Measurements from ENCODE around the gene SLC25A22. TPM values are rescaled to one million over a fixed set of nuclear protein-coding genes. Genes with fewer than 3 reads are reported as not detected.

Gene SLC25A22
- total and polyA plus RNA-seq, 2 donors (not counting 1 experiment from before 2014, with no cell fraction given): 9.9 to 10.4 TPM

DNA sequence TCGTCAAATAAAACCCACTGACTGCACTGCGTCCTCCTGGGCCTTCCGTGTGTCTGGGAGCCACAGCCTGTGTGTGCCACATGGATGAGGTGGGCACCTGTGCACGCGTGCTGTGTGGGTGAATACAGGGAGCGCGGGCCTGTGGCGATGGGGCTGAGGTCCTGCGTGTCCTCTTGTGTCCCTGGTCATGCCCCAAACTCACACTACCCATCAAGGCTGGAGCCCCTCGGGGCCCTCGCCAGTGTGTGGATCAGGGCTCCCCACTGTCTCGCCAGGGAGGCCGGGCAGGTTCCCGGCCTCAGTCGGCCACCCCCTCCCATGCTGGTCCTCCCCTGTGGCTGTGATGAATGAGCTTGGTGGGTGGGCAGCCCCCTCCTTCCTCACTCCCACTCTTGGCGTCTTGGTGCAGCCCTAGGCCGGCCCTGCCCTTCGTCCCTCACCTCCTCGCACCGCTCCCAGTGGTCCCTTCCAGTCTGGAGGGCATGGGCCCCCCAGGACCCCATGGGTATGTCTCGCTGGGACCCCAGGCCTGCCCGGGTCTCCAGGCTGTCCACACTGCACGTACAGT, 34.0 kb upstream of the SLC25A22 start:
- Histone ChIP-seq H3K4me2 (ENCODE audit: extremely low read depth, insufficient read depth, low read length) (peak overlapping the region; percentile 91), H3K9me3 (ENCODE audit: control insufficient read depth, insufficient read depth, low read depth, low read length) (no peaks in the 10 kb centered on the region), H3K79me2 (ENCODE audit: control insufficient read depth, insufficient read depth, low read length) (peaks cover 31% of the 10 kb centered on the region), H4K20me1 (ENCODE audit: control insufficient read depth, extremely low read depth, insufficient read depth, low read length) (no peaks in the 10 kb centered on the region), H3K36me3 (ENCODE audit: control insufficient read depth, insufficient read depth, low read length) (peaks cover 11% of the 10 kb centered on the region), H3K4me3 (replicated peaks in 1 of 4; ENCODE audit: control extremely low read depth in 1 of 4, insufficient read depth in 1 of 4, low read depth in 3 of 4, low read length in 4 of 4) (peak overlapping the region; percentile 46 to 60 (median 54)), H3K4me1 (ENCODE audit: control insufficient read depth, extremely low read depth, insufficient read depth, low read length) (peaks cover 34% of the 10 kb centered on the region), H3K27me3 (ENCODE audit: control insufficient read depth, insufficient read depth, low read length) (no peaks in the 10 kb centered on the region), H3K27ac (ENCODE audit: insufficient read depth, low read length) (no peak overlapping the region), H2AFZ (ENCODE audit: low read length) (no peak overlapping the region), H3K9ac (ENCODE audit: insufficient read depth, low read length) (no peak overlapping the region)
- TF ChIP-seq EZH2 (IDR thresholded peaks at IDR 0.05; ENCODE audit: low read length, missing control alignments): no peak
- TF ChIP-seq, protein P1, sequence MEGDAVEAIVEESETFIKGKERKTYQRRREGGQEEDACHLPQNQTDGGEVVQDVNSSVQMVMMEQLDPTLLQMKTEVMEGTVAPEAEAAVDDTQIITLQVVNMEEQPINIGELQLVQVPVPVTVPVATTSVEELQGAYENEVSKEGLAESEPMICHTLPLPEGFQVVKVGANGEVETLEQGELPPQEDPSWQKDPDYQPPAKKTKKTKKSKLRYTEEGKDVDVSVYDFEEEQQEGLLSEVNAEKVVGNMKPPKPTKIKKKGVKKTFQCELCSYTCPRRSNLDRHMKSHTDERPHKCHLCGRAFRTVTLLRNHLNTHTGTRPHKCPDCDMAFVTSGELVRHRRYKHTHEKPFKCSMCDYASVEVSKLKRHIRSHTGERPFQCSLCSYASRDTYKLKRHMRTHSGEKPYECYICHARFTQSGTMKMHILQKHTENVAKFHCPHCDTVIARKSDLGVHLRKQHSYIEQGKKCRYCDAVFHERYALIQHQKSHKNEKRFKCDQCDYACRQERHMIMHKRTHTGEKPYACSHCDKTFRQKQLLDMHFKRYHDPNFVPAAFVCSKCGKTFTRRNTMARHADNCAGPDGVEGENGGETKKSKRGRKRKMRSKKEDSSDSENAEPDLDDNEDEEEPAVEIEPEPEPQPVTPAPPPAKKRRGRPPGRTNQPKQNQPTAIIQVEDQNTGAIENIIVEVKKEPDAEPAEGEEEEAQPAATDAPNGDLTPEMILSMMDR (conservative IDR thresholded peaks at IDR 0.05 in 1 of 2, IDR thresholded peaks at IDR 0.05 in 1 of 2; ENCODE audit: low read depth in 1 of 2, low read length in 2 of 2): no peak
- DNase-seq (ENCODE audit: low read depth in 2 of 2): no peak

DNA sequence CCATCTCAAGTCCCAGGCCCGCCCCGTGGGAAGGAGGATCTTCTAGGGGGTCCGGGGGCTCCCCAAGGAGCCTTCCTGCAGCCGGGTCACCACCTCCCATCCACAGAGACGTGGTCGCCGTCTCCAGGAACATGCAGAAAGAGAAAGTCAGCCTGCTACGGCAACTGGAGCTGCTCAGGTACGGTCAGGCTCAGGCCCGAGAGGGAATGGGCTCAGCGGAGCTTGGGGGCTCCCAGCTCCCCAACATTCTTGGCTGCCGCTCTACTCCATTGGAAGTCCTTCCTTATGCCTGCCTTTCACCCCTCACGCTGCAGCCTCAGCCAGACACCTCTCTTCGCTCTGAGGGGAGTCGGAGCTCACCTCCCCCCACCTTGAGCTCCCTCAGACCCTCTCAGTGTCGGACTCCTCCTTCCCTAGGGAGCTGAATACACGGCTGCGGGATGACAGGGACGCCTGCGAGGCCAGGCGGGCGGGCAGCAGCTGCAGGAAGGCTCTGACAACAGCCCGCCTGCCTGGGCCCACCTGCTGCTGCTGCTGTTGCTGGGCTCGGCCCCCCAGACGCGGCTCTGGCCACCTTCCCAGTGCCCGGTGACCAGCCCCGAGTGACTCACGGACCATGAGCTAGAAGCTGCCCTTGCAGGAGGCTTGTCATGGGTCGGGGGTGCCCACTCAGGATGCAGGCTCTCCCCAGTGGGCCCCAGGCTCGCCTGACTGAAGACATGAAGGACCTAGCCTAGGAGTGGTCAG, 33.2 kb upstream of the SLC25A22 start:
- Histone ChIP-seq H4K20me1 (ENCODE audit: control insufficient read depth, extremely low read depth, insufficient read depth, low read length) (no peaks in the 10 kb centered on the region), H2AFZ (ENCODE audit: low read length) (no peak overlapping the region), H3K4me3 (replicated peaks in 1 of 4; ENCODE audit: control extremely low read depth in 1 of 4, insufficient read depth in 1 of 4, low read depth in 3 of 4, low read length in 4 of 4) (peak overlapping the region in 1 of 4 experiments; percentile 12), H3K9me3 (ENCODE audit: control insufficient read depth, insufficient read depth, low read depth, low read length) (no peaks in the 10 kb centered on the region), H3K36me3 (ENCODE audit: control insufficient read depth, insufficient read depth, low read length) (peaks cover 3% of the 10 kb centered on the region), H3K9ac (ENCODE audit: insufficient read depth, low read length) (no peak overlapping the region), H3K4me1 (ENCODE audit: control insufficient read depth, extremely low read depth, insufficient read depth, low read length) (peaks cover 37% of the 10 kb centered on the region), H3K27ac (ENCODE audit: insufficient read depth, low read length) (no peak overlapping the region), H3K27me3 (ENCODE audit: control insufficient read depth, insufficient read depth, low read length) (no peaks in the 10 kb centered on the region), H3K4me2 (ENCODE audit: extremely low read depth, insufficient read depth, low read length) (peak overlapping the region; percentile 91), H3K79me2 (ENCODE audit: control insufficient read depth, insufficient read depth, low read length) (peaks cover 23% of the 10 kb centered on the region)
- peak; percentile 46 to 67 for DNase-seq (ENCODE audit: low read depth in 2 of 2)
- TF ChIP-seq, protein P1 (conservative IDR thresholded peaks at IDR 0.05 in 1 of 2, IDR thresholded peaks at IDR 0.05 in 1 of 2; ENCODE audit: low read depth in 1 of 2, low read length in 2 of 2): no peak
- no peak for TF ChIP-seq EZH2 (IDR thresholded peaks at IDR 0.05; ENCODE audit: low read length, missing control alignments)

DNA sequence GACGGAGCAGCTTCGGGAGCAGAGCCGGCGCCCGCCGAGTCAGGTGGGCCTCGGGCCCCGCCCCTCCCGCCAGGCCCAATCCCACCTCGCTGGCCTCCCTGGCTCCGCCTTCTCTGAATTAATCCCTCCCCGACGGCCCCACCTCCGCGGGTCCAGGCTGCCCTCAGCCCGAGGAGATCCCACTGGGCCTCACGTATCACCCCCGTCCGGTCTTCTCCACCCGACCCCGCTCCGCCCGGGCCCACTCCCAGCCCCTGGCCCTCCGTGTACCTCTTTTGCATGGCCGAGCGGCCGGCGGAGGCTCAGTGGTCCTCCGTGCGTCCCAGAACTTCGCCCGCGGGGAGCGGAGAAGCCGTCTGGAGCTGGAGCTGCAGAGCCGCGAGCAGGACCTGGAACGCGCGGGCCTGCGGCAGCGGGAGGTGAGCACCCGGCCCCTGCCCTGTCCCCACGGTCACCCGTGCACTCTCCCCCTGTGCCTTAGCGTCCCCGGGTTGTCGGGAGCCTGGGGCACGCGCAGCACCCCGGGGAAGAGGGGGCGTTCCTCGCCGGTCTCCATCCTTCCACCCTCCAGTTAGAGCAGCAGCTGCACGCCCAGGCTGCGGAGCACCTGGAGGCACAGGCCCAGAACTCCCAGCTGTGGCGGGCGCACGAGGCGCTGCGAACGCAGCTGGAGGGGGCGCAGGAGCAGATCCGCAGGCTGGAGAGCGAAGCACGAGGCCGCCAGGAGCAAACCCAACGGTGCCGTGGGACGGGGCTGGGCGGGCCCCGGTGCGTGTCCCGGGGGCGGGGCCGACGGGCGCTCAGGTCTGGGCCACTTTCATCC, 32.4 kb upstream of the SLC25A22 start:
- DNase-seq (ENCODE audit: low read depth in 2 of 2): peak; percentile 55 to 63
- no peaks in the 10 kb centered on the region for H3K9me3 ChIP-seq (ENCODE audit: control insufficient read depth, insufficient read depth, low read depth, low read length)
- no peak overlapping the region for H3K27ac ChIP-seq (ENCODE audit: insufficient read depth, low read length)
- peaks cover 37% of the 10 kb centered on the region for H3K4me1 ChIP-seq (ENCODE audit: control insufficient read depth, extremely low read depth, insufficient read depth, low read length)
- TF ChIP-seq EZH2 (IDR thresholded peaks at IDR 0.05; ENCODE audit: low read length, missing control alignments): no peak
- TF ChIP-seq, protein P1 (conservative IDR thresholded peaks at IDR 0.05 in 1 of 2, IDR thresholded peaks at IDR 0.05 in 1 of 2; ENCODE audit: low read depth in 1 of 2, low read length in 2 of 2): no peak
- H3K27me3 ChIP-seq (ENCODE audit: control insufficient read depth, insufficient read depth, low read length): no peaks in the 10 kb centered on the region
- H3K4me3 ChIP-seq (replicated peaks in 1 of 4; ENCODE audit: control extremely low read depth in 1 of 4, insufficient read depth in 1 of 4, low read depth in 3 of 4, low read length in 4 of 4): peak overlapping the region in 2 of 4 experiments; percentile 12 to 45
- peak overlapping the region; percentile 88 for H3K4me2 ChIP-seq (ENCODE audit: extremely low read depth, insufficient read depth, low read length)
- H3K36me3 ChIP-seq (ENCODE audit: control insufficient read depth, insufficient read depth, low read length): peaks cover 2% of the 10 kb centered on the region
- peaks cover 18% of the 10 kb centered on the region for H3K79me2 ChIP-seq (ENCODE audit: control insufficient read depth, insufficient read depth, low read length)
- H3K9ac ChIP-seq (ENCODE audit: insufficient read depth, low read length): no peak overlapping the region
- H2AFZ ChIP-seq (ENCODE audit: low read length): no peak overlapping the region
- no peaks in the 10 kb centered on the region for H4K20me1 ChIP-seq (ENCODE audit: control insufficient read depth, extremely low read depth, insufficient read depth, low read length)
